Muscle of leg (tissue), 11 donors: ENCODE results near the gene LGALS3BP. TPM values are rescaled to one million over a fixed set of nuclear protein-coding genes. Genes with fewer than 3 reads are reported as not detected.

Source experiments
- DNase-seq: peaks from one replicate; pipeline ENCODE4 v3.0.0; 2013
- H3K27ac ChIP-seq: one replicate; pipeline ENCODE4 v1.5.1; 2013; ENCODE audit warnings: mild to moderate bottlenecking, low read length, control low read depth
- H3K27me3 ChIP-seq: one replicate; pipeline ENCODE4 v1.6.1; 2013; ENCODE audit warnings: low read length; ENCODE audit not compliant: control insufficient read depth, insufficient read depth
- H3K36me3 ChIP-seq: one replicate; pipeline ENCODE4 v1.6.1; 2013; ENCODE audit warnings: low read length; ENCODE audit not compliant: control insufficient read depth, insufficient read depth
- H3K4me1 ChIP-seq: one replicate; pipeline ENCODE4 v1.6.1; 2013; ENCODE audit warnings: low read length; ENCODE audit not compliant: control insufficient read depth, insufficient read depth
- H3K4me3 ChIP-seq: one replicate; pipeline ENCODE4 v1.5.1; 2013; ENCODE audit warnings: low read length, control low read depth
- H3K9me3 ChIP-seq: replicated peaks from 2 replicates; pipeline ENCODE4 v1.6.1; 2013; ENCODE audit warnings: low read depth, low read length; ENCODE audit not compliant: control insufficient read depth
- WGBS: methylation state at CpG from one replicate; pipeline ENCODE4 v1.1.5; 2013; ENCODE audit warnings: missing lambda C conversion rate; ENCODE audit not compliant: insufficient coverage; 5-methylcytosine and 5-hydroxymethylcytosine counted together
- polyA plus RNA-seq, 8 donors: library from polyadenylated mRNA; unstranded; fragments of 120-200 nt; gene quantifications; one replicate each; pipeline versions ENCODE4 v1.2.1 to v1.2.3, GENCODE V29; 2013; ENCODE audit warnings: inconsistent platforms in 1 of 8, low replicate concordance in 1 of 8; ENCODE audit not compliant: insufficient read length in 8 of 8, insufficient read depth in 1 of 8
- total RNA-seq: library from RNA; stranded (reverse); fragments of 120-200 nt; gene quantifications from one replicate; pipeline ENCODE4 v1.2.4, GENCODE V29; 2013

The LGALS3BP gene
- total and polyA plus RNA-seq, 9 donors: 31.9 to 78.6 (median 57.4) TPM

- Histone ChIP-seq H3K36me3 (peaks cover 13% of the 10 kb centered on the region), H3K27me3 (no peaks in the 10 kb centered on the region), H3K27ac (no peak overlapping the region), H3K4me1 (peaks cover 20% of the 10 kb centered on the region), H3K4me3 (no peak overlapping the region), H3K9me3 (no peaks in the 10 kb centered on the region)
- WGBS: 67% methylated on average over 6 of the region's 8 CpGs
- no peak for DNase-seq
Observed at GRCh38 chr17:79006046-79006445, 26.3 kb upstream of the LGALS3BP start.

GRCh38 chr17:79005063-79005861 is 25.5 kb upstream of the LGALS3BP start:
- H3K4me1 ChIP-seq: peaks cover 18% of the 10 kb centered on the region
- H3K27me3 ChIP-seq: no peaks in the 10 kb centered on the region
- H3K36me3 ChIP-seq: peaks cover 13% of the 10 kb centered on the region
- H3K27ac ChIP-seq: no peak overlapping the region
- no peak for DNase-seq
- 77% methylated on average over 10 of the region's 12 CpGs for WGBS
- H3K4me3 ChIP-seq: no peak overlapping the region
- no peaks in the 10 kb centered on the region for H3K9me3 ChIP-seq

DNA sequence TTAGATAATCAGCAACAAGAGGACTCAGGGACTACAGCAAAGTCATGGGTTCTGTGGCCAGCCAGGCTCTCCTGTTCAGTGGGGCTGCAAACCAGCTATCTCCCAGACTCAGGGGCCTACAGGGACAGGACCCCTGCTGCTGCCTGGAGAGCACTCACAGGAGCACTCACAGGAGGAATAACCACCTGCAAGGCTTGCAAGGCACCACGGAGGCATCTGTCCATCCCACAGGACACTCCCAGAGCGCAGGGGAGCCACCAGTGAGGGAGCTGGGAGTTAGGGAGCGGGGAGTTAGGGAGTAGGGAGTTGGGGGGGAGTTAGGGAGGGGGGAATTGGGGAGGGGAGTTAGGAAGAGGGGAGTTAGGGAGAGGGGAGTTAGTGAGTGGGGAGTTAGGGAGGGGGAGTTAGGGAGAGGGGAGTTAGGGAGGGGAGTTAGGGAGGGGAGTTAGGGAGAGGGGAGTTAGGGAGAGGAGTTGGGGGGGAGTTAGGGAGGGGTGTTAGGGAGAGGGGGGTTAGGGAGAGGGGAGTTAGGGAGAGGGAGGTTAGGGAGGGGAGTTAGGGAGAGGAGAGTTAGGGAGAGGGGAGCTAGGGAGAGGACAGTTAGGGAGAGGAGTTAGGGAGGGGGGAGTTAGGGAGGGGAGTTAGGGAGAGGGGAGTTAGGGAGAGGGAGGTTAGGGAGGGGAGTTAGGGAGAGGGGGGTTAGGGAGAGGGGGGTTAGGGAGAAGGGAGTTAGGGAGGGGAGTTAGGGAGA is 24.1 kb upstream of the LGALS3BP start:
- no CpG with 5 or more reads among the region's 3 CpGs for WGBS
- Histone ChIP-seq H3K4me3 (no peak overlapping the region), H3K27me3 (no peaks in the 10 kb centered on the region), H3K9me3 (no peaks in the 10 kb centered on the region), H3K36me3 (peaks cover 20% of the 10 kb centered on the region), H3K4me1 (peaks cover 15% of the 10 kb centered on the region), H3K27ac (no peak overlapping the region)
- no peak for DNase-seq

DNA sequence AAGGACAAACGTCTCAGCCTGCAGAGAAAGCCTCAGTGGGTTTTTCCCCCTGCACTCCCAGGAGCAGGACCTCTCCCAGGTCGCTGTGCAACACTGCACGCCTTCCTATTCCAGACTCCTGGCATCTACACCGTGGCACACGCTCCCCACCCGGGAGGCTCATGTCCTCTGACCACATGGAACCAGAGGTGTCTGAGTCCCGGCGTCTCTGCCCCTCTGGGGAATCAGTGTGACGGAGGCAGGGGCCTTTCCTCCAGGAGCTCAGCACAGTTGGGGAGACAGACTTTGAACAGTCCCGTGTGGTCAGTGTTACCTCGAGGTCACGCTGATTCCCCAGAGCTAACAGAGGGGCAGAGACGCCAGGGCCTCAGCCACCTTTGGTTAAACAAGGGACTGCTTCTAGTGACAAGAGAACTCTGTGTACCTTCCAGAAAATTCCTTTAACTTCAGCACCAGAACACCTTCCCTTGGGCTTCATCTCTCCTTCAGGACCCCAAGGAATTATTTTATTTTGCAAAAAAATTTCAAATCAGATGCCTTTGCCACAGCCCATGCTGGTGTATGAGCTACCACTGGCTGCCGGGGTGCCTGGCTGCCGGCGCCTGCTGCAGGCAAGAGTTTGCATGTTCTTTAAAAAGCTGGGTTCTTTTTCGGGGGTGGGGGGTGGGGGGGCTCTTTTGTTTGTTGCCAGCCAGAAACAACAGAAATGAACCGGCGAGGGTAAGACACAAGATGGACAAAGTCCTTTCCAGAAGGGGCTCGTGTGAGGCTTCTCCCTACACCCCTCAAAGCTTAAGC is 23.3 kb upstream of the LGALS3BP start:
- 65% methylated on average over 19 of the region's 20 CpGs for WGBS
- peaks cover 10% of the 10 kb centered on the region for H3K4me1 ChIP-seq
- no peaks in the 10 kb centered on the region for H3K27me3 ChIP-seq
- no peak for DNase-seq
- no peak overlapping the region for H3K4me3 ChIP-seq
- no peaks in the 10 kb centered on the region for H3K9me3 ChIP-seq
- no peak overlapping the region for H3K27ac ChIP-seq
- peaks cover 27% of the 10 kb centered on the region for H3K36me3 ChIP-seq

- peaks cover 27% of the 10 kb centered on the region for H3K36me3 ChIP-seq
- no peak overlapping the region for H3K27ac ChIP-seq
- H3K4me3 ChIP-seq: no peak overlapping the region
- no peak for DNase-seq
- WGBS: 86% methylated on average over 7 of the region's 14 CpGs
- no peaks in the 10 kb centered on the region for H3K27me3 ChIP-seq
- no peaks in the 10 kb centered on the region for H3K9me3 ChIP-seq
- H3K4me1 ChIP-seq: peaks cover 14% of the 10 kb centered on the region
Observed at GRCh38 chr17:79002291-79002690, 22.6 kb upstream of the LGALS3BP start.

- Histone ChIP-seq H3K27me3 (no peaks in the 10 kb centered on the region), H3K9me3 (no peaks in the 10 kb centered on the region), H3K4me1 (peaks cover 23% of the 10 kb centered on the region), H3K27ac (no peak overlapping the region), H3K4me3 (no peak overlapping the region), H3K36me3 (peaks cover 35% of the 10 kb centered on the region)
- no peak for DNase-seq
- 69% methylated on average over 18 of the region's 19 CpGs for WGBS
Observed at GRCh38 chr17:79001190-79002020, 21.7 kb upstream of the LGALS3BP start.

DNA sequence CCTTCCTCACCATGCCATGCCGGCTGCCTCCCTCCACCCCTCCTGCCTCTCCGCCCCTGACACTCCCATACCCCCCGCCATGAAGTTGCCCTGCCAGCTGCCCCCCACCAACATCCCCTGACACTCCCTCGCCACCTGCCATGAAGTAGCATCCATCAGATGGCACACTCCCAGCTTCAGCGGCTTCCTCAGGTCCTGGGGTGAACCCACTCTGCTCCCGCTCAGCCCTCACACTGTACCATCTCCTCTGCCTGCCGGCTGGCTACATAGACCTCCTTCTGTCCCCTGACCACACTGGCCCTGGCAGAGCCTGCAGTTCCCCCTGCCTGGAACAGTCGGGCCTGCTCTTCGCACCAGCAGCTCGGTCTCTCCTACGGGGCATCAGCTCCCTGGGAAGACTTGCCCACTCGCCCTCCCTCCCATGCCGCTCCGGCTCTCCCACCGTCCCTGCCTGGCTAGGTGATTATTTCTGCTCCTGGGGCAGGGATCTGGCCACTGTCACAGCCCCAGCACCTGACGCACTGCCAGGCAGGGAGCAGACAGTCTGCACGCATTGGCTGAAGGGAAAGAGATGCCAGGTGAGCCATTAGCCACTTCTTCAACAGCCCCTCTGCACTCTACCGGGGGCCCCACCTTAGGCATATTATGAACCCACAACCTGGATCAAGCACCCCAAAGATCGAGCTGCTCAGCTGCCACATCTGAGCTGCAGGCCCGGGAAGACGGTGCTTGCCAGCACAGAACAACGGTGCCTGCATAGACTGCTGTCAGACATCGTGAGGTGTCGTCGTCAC is 20.9 kb upstream of the LGALS3BP start:
- Histone ChIP-seq H3K36me3 (peaks cover 43% of the 10 kb centered on the region), H3K27ac (no peak overlapping the region), H3K9me3 (no peaks in the 10 kb centered on the region), H3K4me3 (no peak overlapping the region), H3K27me3 (no peaks in the 10 kb centered on the region), H3K4me1 (peaks cover 27% of the 10 kb centered on the region)
- DNase-seq: no peak
- WGBS: 86% methylated on average over 24 of the region's 25 CpGs

DNA sequence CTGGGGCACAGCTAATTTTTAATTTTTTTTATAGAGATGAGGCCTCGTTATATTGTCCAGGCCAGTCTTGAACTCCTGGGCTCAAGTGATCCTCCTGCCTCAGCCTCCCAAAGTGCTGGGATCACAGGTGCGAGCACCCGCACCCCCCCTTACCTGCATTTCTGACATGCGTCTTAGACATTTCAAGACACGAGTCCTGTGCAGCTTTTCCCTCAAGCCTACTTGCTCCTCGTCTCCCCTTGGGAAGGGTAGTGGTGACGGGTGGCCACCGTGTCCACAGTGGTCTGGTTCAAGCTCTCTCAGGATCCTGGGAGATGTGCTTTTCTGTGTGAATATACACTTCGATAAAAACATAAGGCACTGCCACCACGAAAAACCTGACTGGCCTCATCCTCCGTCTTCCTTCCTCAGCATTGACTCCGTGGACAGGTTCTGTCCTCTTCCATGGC is 20.2 kb upstream of the LGALS3BP start:
- WGBS: 73% methylated on average over 5 of the region's 12 CpGs
- peaks cover 50% of the 10 kb centered on the region for H3K36me3 ChIP-seq

More for the DNA sequence above, 20.2 kb upstream of the LGALS3BP start:
- Histone ChIP-seq H3K27me3 (no peaks in the 10 kb centered on the region), H3K27ac (no peak overlapping the region), H3K4me3 (no peak overlapping the region), H3K4me1 (peaks cover 25% of the 10 kb centered on the region), H3K9me3 (no peaks in the 10 kb centered on the region)
- no peak for DNase-seq
